Head of caudate nucleus (tissue), 42 donors: Measurements from ENCODE around the gene PLS1.
A peak's percentile ranks its signal among the peaks of the same experiment; 100 is the strongest.

Source experiments
- DNase-seq, 42 donors: peaks; one replicate each; pipeline versions ENCODE4 v3.0.0 to v3.0.0-alpha.2; 2020 to 2021; ENCODE audit warnings: mixed read lengths in 7 of 42
- intact Hi-C: fragments of 100-400 bp; cut with DNase I; formaldehyde crosslinking; loops from one replicate; pipeline ENCODE4 v1.15.0; 2022

PLS1 gene

DNA sequence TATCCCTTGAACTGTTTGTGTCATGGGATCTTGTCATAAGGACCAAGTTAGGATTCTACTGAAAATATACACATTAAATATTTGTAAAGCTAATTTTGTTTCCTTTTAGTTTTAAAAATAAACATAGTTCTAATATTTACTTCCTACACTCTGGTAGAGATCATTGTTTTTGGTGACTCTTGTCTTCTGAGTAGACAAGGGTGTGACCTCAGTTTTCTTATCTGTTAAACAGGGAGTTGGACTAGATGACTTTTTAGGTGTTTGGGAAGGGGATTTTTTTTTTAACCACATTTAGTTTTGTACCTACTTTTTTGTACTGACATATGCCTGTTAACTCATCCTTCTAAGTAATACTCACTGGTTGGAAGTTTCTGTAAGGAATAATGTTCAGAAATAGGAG lies 30.8 kb downstream of the PLS1 start:
- no peak for DNase-seq
- intact Hi-C loops, result no loop called here

DNA sequence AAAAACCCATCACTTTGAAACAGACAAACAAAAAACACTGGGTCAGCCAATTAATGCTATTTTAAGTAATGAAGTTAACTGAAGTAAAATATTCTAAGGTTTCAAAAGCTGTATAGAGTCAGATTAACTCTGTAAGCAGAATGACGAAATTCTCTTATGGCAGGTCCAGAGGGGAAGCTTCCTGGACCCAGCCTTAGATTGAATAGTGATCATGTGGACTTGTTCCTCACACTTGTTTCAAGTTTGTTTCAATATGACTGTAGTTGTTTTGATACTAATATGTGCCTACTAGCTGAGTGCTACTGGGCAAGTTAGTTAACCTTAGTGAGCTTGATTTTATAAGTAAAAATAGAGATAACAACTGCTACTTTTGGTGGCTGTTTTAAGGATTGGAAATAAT lies 32.6 kb downstream of the PLS1 start:
- intact Hi-C loops, result no loop called here
- DNase-seq, result no peak

DNA sequence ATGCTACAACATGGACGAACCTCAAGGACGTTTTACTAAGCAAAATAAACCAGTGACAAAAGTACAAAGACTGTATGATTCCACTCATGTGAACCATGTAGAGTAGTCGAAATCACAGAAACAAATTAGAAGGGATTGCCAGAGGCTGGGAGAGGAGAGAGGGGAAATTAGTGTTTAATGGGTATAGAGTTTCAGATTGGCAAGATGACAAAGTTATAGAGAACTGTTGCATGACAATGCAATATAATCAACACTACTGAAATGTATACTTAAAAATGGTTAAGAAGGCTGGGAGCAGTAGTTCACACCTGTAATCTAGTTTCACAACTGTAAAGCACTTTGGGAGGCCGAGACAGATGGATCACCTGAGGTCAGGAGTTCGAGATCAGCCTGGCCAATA lies 36.9 kb downstream of the PLS1 start:
- intact Hi-C loops, result no loop called here
- no peak for DNase-seq

DNA sequence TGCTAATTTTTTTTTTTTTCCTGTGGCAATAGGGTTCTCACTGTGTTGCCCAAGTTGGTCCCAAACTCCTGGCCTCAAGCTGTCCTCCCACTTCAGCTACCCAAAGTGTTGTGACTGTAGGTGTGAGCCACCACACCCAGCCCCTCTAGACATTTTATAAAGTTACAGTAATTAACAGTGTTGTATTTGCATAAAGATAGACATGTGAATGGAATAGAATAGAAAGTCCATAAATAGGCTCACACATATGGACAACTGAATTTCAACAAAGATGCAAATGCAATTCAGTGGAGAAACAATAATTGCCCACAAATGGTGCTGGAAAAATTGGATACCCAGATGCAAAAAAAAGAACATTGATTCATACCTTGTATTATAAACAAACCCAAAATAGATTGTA lies 39.9 kb downstream of the PLS1 start:
- intact Hi-C loops, result no loop called here
- no peak for DNase-seq

DNA sequence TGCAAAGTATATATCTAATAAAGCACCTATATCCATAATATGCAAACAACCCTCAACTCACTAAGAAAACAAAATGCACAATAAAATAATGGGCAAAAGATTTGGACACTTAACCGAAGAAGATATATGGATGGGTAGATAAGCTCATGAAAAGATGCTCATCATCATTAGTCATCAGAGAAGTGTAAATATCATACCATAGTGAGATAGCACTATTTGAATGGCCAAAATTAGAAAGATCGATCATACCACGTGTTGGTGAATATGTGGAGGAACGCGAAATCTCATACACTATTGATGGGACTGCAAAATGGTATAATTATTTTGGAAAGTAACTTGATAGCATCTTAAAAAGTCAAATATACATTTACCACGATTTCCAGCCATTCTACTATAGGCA lies 40.5 kb downstream of the PLS1 start:
- no peak for DNase-seq
- intact Hi-C loops, result no loop called here

DNA sequence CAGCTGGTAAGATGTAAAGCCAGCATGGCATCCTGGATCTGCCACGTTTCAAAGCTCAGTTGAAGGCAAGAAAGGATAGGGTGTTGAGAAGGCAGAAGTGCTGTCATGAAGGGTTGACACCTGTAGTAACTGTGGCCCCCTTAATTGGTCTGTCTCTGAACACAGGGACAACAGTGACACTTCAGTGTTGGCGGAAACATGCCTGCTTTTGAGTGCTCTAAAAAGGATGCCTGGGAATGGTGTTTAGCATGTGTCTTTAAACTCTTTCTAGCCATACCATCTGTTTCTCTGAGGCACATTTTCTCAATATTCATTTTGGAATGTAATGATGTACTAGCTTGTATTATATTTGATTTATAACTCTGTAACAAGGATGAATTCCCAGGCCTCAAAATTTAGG lies 42.1 kb downstream of the PLS1 start:
- DNase-seq, result no peak
- intact Hi-C loops, result no loop called here

DNA sequence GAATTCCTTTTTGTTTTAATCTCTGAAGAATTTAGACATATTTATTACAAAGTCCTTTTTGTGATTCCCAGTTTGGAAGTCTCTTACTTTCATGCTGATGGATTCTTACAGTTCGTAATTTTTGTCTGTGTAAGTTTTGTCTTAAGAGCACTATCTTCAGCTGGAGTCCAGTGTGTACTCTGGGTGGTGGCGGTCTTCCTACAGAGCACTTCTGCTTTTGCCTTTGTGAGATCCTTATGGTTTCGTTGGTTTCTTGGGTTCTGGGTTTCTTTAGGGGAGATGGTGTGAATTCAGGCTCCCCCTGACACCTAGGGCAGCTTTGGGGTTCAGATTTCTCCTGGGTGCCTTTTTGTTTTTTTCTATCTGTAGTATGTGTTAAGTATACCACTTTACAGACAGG lies 45.3 kb downstream of the PLS1 start:
- no peak for DNase-seq
- intact Hi-C loops, result no loop called here

DNA sequence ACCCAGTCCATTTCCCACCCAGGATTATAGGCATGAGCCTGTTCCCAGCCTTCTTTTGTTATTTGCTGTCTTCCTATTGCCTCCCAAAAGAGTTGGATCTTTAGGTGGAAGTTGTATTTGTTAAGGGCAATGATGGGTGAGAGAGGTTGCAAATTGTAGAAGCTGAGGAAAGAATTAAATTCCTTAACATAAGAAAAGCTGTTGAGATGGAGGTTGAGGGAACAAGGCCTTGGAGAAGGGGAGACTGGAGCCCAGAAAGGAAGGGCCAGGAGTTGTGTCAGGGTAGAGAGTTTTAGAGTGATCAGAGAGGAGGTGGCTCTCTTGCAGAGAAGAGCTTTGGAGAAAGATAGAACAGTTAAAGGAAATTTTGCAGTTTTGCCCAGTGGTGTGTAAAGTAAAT lies 46.8 kb downstream of the PLS1 start:
- intact Hi-C loops, result no loop called here
- no peak for DNase-seq

DNA sequence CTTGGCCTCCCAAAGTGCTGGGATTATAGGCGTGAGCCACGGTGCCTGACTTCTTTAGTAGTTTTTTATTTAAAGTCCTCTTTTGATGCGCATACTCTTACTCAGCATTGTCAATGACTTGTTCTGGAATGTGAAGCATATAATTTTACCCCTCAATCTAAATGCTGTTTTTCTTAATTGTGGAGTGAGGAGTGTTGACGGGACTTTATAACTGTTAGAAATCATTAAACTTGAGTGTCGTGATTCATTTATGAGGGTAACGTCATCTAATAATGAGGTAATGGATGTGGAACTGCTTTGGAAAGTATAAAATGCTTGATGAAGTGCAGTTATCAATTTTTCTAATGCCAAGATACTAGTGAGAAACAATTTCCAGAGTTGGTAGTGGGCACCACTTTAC lies 48.3 kb downstream of the PLS1 start:
- intact Hi-C loops, result no loop called here
- DNase-seq, result no peak

DNA sequence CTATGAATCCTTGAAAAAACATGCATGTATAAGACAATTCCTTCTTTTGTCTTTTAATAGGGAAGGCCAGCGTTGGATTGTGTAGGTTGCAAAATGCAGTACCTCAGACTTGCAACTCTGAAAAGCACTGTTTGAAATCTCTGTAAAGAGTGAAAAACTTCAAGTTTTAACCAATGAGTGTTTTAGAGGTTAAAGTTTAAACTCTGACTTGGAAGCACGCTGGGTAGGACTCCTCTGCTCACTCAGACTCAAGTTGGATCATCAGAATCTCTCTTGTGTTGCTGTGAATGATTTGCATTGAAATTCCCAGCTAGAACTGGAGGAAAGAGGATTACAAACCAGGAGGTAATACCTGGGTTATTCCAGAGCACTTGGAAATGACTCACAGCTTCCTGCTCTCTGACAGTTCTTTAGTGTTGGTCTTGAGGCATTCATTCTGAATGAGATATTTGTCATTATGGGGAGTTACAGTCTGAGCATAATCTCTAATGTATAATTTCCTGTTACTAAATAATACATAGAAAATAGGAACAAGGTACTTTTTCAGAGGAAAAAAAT lies 49.1 kb downstream of the PLS1 start:
- intact Hi-C loops, result no loop called here

DNA sequence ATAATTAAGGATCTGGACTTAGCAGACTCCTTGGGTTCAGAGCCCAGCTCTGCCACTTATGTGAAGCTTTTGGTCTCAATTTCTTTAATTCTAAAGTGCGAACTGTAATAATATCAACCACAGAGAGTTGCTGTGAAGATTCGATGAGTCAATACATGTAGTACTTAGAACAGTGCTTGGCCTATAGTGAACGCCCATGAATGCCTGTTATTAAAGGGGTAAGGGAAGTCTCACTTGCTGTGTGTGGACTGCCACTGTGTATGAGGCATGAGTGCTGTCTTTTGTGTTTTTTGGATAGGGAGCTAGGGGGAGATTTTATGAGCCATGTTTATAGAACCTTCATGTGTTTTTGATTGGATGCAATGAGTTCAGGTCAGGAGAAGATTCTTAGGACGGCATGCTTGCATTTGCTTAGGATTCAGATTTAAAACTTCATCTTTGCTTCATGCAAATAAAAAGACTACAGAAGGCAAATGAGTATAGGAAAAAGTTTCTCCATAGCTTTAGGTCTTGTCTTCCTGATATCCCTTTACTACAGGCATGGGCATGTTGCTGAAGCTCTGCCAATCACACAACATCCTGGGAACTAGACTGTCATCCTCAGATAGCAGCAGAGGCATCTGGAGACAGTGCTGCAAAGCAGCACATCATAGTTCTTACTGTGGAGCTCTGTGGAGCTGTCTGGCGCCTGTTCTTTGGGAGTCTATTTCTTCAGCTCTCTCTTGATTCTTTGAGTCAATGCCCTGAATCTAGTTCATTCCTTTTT lies 50.0 kb downstream of the PLS1 start:
- DNase-seq, result no peak
- intact Hi-C loops, result no loop called here

More for the DNA sequence above, 49.1 kb downstream of the PLS1 start:
- peak in 5 of 42 donors; percentile 5 to 47 (median 14) for DNase-seq

DNA sequence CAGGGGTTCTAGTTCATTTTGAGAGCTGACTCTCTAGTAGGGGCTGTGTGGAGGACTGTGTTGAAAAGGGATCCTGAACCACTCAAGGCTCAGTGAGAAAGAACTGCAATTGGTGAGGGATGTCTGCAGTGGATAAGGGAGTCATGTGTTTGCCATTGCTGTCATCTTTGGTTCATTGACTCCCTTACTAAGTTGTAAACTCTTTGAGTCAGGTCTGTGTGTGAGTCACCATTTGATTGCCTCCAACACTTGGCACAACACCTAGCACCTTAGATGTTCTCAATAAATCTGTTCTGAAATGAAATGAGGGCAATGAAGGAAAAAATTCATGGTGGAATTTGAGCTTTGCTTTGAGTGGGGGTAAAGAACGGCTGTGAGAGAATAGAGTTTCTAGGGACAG lies 51.7 kb downstream of the PLS1 start:
- DNase-seq, result peak in 12 of 42 donors; percentile 8 to 51 (median 20)

DNA sequence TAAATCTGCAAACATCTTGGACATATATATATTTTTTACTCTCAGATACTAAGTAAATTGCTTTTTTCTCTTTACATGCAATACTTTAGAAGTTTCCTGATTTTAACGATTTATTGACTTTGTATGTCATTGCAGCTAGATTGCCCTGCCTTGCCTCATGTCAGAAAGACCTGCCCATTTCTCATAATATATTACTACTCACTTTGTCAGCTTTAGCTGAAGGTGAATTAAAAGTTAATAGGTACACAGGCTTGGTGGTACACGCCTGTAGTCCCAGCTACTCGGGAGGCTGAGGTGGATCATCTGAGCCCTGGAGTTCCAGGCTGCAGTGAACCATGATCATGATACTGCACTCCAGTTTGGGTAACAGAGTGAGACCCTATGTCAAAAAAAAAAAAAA lies 52.8 kb downstream of the PLS1 start:
- DNase-seq, result no peak
- intact Hi-C loops, result no loop called here

More for the DNA sequence above, 51.7 kb downstream of the PLS1 start:
- intact Hi-C loops, result no loop called here

DNA sequence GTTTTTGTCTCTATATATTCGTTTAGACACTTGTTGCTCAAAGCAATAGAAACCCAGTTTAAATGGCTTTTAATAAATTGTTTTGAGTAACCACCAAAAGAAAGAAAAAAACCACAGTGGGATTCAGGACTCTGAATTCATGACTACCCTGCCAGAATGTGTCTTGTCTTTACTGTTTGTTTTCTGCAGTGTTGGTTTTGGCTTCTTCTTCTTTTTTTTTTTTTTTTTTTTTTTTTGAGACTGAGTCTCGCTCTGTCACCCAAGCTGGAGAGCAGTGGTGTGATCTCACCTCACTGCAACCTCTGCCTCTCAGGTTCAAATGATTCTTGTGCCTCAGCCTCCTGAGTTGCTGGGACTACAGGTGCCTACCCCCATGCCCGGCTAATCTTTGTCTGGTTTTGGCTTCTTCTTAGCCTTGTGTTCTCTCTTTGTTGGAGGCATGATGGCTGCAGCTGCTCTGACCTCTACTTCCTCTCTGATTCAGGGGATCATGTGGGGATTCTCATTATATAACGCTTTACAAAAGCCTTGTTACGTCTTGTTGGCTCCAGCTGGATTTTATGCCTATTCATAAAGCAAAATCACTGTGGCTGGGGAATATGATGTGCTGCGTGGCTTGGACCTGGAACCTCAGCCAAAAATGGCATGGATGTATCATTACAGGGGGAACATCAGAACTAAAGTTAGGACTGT lies 54.0 kb downstream of the PLS1 start:
- no peak for DNase-seq
- intact Hi-C loops, result no loop called here

DNA sequence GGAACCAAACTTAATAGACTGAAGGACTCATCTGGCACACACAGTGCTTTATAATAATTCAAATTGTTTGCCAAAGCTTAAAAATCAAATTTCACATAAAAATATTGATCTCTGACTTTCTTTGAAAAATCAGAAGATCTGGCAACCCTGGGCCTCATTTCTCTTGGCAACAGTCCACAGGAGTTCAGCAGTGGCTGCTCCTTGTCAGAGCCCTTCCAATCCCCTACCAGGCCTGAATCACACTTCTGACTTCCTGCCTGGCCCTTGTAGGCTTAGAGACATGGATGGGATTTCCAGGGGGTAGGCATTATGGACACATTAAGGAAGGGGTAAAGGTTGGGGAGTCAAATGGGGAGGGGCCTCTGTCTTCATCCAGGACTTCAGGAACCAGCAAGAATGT lies 55.5 kb downstream of the PLS1 start:
- intact Hi-C loops, result no loop called here

DNA sequence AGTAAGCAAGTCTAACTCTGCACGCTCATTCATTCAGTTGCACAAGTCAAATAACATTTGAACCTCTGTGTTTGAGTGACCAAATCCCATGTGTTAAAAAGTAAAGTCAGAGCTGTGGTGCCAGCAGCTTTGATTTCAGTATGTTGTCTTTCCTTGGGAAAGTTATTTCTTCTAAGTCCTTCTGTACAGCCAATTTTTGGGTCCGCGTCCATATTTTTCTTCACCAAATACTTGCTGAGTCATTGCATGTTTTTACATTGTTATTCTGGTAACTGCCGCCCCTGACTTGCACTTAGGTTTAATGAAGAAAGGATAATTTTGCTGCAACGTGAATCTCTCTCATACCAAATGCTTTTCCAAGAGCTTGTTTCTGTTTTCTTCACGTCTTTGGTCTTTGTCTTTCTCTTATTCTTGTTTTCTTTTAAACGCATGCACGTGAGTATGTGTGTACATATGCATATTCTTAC lies 56.7 kb downstream of the PLS1 start:
- DNase-seq, result no peak
- intact Hi-C loops, result no loop called here

More for the DNA sequence above, 55.5 kb downstream of the PLS1 start:
- DNase-seq, result no peak

DNA sequence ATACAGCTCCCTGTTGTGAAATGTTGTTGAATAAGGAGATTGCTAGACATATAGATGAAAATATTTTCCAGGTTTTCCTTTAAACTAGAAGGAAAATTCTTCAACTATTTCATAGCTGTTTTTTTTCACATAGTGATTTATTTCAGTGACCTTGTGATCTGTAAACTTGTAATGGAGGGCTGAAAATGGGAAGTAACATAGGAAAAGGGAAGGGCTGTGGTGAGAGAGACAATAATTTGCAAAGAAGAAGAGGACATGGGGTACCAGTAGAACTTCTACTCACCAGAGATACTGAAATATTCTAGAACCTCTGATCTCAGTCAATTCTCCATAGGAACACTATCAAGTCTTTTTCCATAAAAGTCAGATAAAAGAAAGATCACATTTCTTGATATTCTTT lies 60.4 kb downstream of the PLS1 start:
- intact Hi-C loops, result no loop called here
- no peak for DNase-seq

DNA sequence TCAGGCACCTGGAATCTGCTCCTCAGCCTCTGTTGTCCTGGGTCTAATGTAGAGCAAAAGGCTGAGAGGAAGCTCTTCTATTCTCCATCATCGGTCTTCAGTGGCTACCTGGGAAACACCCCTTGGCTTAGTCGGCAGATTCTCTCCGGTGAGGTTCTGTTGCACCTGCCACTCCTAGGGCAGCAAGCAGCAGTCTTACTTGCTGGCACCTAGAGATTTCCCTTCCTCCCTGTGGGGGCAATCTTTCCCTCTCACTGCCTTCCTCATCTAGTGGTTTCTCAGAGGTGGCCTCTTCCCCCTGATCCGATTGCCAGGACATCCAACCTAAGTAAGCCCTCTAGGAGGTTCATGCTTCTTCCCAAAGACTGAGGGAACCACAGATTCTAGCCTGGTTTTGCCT lies 60.8 kb downstream of the PLS1 start:
- DNase-seq, result no peak
- intact Hi-C loops, result no loop called here

DNA sequence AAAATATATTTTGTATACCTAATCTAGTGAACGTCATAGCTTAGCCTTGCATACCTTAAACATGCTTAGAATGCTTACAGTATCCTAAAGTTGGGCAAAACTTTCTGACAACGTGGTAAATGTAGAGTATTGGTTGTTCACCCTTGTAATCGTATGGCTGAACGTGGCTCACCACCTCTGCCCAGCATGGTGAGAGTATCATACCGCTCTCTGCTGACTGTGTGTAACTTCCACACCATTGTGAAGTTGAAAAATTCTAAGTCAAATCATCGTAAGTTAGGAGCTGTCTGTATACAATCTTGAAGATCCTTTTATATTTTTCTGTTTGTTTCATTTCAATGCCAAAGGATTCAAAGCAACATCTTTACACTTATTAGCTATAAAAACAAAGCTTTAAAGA lies 64.2 kb downstream of the PLS1 start:
- intact Hi-C loops, result no loop called here

DNA sequence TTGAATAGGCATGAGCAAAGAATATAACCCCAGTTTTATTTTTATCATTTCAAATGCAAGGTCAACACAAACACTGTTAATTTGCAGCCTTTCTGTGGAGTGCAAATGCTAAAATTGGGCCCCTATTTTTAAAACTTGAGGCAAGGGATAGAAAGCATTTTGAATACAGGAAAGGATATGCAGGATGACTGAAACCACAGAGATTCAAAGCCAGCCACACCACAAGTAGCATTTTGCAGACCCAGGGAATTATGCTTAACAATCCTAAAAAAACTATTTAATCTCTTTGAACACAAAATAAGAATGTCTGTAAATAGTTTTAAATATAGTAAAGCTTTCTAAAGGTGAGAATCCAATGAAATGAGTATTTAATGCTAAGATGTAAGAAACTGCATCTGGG lies 64.7 kb downstream of the PLS1 start:
- no peak for DNase-seq
- intact Hi-C loops, result no loop called here

More for the DNA sequence above, 64.2 kb downstream of the PLS1 start:
- DNase-seq, result no peak

DNA sequence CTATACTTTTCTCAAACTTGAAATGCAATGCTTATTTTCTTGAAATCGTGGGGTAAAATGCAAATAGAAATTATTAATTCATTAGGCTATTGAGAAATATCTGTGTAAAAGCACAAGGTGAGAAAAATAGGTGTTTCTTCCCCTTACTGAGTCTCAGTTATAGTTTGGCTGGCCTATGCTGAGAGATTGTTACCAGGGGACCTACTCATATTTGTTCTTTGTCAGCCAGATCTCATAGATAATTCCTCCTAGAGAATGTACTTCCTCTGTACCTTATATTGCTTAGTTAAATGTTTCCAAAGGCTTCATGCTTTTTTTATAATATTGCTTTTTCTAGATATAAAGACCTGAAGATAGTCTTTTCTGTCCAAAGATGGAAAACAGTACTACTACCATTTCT lies 67.7 kb downstream of the PLS1 start:
- no peak for DNase-seq
- intact Hi-C loops, result no loop called here
